T47D (cell line): ENCODE results near the gene SLC24A4.
"Not testable (repeated sequence)": the region's sequence is repeated elsewhere in the genome, so short reads cannot be mapped to it uniquely, and the experiment has no call there.

Experiments
- DNase-seq, 2 experiments: peaks; one replicate each; pipeline versions ENCODE4 v3.0.0 to v3.0.0-alpha.2; 2011 to 2012; ENCODE audit warnings: low read depth in 1 of 2, low spot score in 1 of 2
- JUND ChIP-seq: IDR thresholded peaks from 2 replicates; pipeline ENCODE4 v1.6.1; 2012; ENCODE audit warnings: low read depth
- in situ Hi-C: cut with HindIII; loops from 2 replicates; pipeline ENCODE4 v1.10.0; 2016; ENCODE audit warnings: low sequenced_read_pairs, low pct_unique_long_range_greater_than_20kb

The SLC24A4 gene

DNA sequence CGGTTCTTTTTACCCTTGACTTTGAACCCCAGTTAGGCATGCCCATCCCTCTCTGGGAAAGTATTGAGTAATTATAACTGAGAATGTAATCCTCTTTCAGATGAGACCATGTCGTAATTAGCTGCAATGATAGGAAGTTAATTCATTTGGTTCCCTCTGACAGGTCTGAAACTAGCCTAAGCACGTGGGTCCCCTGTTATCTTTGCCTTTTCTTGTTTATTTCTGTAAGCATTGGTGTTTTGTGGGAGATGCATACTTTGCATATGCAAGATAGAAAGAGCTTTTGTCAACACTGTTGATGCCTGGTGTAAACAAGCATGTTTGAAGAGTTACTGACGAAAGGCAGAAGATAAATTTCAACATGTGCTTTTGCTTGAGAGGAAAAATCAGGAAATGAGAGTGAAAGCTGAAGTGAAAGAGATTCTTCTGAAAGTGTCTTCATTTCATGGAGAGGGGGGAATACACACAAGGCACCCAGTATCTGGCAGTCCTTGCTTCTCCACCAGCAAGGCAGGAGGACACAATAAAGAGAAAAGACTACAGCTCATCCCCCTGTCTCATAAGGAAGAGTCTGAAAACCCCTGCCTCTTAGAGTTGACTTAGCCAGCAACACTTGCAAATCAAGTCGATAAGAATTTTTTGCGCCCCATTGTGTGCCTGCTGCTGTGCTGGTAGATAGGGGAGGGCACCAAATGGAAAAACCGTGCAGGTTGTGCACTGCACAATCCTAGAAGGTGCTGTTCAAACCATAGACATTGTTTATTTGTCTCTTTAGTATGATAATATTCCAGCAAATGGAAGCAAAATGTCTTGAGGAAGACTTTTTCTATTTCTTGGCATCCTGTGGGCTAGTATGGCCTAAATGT lies 77.8 kb downstream of the SLC24A4 start:
- no peak for DNase-seq
- in situ Hi-C loops, result no loop called here
- no peak for TF ChIP-seq JUND

DNA sequence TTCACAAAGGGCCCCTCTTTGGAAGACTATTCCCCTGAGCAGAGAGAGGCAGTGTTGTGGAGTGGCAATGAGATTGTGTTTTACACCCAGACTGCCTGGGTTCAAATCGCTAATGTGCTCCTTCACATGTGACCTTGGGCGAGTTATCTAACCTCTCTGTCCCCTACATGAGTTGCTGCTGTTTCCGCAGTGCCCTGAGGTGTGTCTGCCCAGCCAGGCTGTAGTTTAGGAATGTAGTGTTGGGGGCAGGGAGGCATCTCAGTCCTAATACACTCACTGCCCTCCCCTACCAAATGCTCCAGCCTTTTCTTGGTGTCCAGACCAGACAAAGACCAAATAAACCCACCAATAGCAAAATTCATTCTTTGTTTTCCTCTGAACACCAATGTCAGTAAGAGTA lies 78.6 kb downstream of the SLC24A4 start:
- no peak for TF ChIP-seq JUND
- no peak for DNase-seq
- in situ Hi-C loops, result no loop called here

DNA sequence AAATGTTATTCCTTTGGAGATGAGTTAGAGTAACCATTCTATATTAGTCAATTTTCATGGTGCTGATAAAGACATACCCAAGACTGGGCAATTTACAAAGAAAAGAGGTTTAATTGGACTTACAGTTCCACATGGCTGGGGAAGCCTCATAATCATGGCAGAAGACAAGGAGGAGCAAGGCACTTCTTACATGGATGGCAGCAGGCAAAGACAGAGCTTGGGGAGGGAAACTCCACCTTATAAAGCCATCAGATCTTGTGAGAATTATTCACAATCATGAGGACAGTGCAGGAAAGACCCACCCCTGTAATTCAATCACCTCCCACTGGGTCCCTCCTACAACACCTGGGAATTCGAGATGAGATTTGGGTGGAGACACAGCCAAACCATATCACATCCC lies 79.5 kb downstream of the SLC24A4 start:
- in situ Hi-C loops, DNase-seq: not testable (repeated sequence)

DNA sequence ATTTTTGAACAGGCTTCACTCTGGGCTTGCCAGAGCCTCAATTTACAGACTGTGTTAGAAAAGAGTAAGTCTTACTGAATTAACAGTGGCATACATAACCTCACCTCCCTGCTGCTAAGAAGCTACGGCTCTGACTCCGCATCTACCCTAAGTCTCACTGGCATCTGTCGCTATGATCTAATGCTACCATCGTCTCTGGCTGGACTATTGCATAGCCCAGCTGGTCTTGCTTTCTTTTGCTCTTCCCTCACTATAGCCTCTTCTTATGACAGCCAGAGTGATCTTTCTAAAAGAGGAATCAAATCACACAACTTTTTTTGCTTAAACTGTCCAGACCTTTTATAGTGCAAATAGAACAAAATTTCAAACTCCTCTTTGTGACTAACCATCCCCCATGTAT lies 81.1 kb downstream of the SLC24A4 start:
- in situ Hi-C loops, result no loop called here

DNA sequence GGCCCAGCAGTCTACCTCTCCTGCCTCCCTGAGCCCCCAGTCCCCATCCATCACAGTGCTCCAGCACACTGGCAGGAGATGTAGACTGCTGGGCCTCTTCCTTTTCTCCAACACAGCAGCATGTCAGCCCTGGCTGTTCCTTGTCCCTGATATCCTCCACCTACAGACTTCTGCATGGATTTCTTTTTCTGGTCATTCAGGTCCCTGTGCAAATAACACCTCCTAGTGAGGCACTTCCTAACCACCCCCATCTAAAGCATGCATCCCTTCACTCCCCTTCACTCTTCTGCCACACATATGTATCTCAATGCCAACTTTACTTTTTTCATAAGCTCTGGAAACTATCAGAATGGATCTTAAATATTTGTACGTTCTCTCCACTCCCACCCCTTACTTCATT lies 81.5 kb downstream of the SLC24A4 start:
- in situ Hi-C loops, result no loop called here
- no peak for TF ChIP-seq JUND
- peak; percentile 41 to 68 for DNase-seq

More for the DNA sequence above, 81.1 kb downstream of the SLC24A4 start:
- no peak for TF ChIP-seq JUND
- no peak for DNase-seq

DNA sequence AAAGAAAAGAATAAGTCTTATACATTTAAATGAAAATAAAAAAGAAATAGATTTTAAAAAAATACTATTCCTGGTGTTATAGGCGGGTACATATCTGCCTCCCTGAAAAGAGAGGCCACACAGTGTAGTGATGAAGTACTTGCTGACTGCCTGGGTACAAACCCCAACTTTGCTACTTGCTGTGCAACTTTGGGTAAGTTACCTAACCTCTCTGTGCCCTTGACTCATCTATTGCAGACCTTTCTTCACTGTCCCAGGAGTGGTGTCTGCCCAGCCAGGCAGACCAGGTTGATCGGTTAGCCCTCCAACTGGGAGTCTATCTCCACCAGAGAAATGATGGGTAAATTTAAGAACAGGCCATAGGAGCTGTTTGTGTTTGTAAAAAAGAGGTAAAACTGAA lies 82.0 kb downstream of the SLC24A4 start:
- in situ Hi-C loops, result no loop called here
- no peak for DNase-seq
- no peak for TF ChIP-seq JUND

DNA sequence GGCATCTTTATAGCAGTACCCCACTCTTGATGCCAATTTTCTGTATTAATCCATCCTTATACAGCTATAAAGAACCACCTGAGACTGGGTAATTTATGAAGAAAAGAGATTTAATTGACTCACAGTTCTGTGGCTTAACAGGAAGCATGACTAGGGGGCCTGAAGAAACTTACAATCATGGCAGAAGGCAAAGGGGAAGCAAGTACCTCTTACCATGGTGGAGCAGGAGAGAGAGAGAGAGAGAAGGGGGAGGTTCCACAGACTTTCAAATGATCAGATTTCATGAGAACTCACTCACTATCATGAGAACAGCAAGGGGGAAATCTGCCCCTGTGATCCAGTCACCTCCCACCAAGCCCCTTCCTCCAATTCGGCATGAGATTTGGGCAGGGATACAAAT lies 84.4 kb downstream of the SLC24A4 start:
- TF ChIP-seq JUND, result no peak
- in situ Hi-C loops, result no loop called here
- no peak for DNase-seq

DNA sequence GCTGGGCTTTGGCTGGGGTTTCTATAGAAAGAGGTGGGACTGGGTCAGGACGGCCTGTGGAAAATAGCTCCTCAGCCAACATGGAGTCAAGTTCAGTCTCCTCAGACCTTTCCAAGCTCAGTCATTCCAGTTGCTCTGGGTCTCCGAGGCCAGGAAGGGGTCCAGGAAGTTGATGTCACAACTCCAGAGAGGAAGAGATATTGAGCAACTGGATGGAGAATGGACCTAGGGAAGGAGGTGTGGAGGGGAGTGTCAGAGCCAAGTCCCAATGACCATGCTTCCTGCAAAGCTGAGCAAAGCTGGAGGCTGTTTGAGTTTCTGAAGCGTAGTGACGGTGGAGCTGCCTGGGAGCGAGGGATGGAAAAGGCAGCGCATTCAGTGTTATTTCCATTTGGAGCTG lies 86.1 kb downstream of the SLC24A4 start:
- no peak for DNase-seq
- TF ChIP-seq JUND, result no peak
- in situ Hi-C loops, result no loop called here

DNA sequence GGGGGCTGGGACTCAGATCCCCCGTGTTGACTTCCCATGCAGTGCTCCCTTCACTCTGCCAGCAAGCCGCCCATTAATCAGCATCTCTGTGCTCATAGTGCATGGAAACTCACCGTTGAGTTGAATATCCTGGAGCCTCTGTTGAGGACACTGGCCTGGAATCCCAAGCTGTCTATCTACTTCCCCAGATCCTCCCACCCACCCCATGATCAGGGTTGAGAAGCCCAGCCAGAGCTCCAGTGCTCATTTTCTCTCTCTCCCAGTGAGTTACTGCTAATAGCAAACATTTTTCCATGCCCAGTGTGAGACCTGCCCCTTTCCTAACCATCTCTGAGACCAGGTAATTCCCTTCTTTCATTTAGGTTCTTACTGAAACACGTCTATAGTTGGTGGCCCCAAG lies 88.2 kb downstream of the SLC24A4 start:
- no peak for TF ChIP-seq JUND
- in situ Hi-C loops, result no loop called here
- DNase-seq, result no peak

DNA sequence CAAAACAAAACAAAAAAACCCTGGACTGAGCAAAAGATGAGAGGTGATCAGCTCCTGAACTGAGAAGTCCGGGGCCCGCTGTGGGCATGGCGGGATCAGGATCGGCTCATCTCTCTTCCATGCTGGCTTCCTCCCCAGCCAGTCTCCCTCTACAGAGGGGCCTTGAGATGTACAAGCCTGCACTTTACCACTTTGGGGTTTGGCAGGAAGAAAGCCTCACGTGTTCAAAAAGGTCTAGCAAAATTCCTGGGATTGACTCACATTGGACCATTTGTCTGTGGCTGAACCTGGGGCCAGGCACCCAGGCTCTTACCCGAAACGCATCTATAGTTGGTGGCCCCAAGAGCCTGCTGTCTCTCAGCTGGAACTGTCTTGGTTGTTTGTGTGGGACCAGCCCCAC lies 89.0 kb downstream of the SLC24A4 start:
- no peak for TF ChIP-seq JUND
- DNase-seq, result no peak
- in situ Hi-C loops, result no loop called here

DNA sequence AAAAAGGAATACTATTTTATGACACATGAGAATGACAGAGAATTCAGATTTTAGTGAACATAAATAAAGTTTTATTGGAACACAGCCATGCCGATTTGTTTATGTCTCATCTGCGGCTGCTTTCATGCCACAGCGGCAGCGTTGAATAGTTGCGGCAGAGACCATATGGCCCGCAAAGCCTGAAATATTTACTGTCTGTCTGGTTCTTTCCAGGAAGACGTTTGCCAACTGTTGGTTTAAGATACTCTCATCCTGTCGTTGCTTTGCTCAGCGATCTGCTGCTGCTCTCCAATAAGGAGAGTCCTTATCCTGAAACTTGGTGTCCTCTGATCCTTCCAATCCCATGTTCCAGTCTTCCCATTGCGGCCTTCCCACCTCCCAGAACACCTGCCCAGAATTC lies 89.9 kb downstream of the SLC24A4 start:
- in situ Hi-C loops, result no loop called here
- no peak for DNase-seq

DNA sequence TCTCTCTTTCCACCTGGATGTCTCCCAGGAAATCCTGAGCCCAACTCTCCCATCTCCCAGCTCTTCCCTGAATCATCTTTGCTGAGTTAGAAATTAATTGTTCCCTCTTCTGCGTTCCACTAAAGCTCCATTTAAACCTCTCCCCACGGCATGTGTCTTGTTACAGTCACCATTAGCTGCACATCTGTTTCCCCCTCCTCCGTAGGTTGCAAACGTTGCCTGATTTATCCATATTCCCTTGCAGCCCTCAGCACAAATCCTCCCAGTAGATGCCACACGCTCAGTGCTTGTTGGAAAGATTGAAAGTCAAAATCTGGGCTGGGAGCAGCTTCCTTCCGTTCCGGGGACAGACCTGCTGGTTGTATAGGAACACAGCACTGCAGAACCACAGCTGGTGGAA lies 90.4 kb downstream of the SLC24A4 start:
- TF ChIP-seq JUND, result no peak
- in situ Hi-C loops, result no loop called here
- no peak for DNase-seq

More for the DNA sequence above, 89.9 kb downstream of the SLC24A4 start:
- TF ChIP-seq JUND, result no peak

DNA sequence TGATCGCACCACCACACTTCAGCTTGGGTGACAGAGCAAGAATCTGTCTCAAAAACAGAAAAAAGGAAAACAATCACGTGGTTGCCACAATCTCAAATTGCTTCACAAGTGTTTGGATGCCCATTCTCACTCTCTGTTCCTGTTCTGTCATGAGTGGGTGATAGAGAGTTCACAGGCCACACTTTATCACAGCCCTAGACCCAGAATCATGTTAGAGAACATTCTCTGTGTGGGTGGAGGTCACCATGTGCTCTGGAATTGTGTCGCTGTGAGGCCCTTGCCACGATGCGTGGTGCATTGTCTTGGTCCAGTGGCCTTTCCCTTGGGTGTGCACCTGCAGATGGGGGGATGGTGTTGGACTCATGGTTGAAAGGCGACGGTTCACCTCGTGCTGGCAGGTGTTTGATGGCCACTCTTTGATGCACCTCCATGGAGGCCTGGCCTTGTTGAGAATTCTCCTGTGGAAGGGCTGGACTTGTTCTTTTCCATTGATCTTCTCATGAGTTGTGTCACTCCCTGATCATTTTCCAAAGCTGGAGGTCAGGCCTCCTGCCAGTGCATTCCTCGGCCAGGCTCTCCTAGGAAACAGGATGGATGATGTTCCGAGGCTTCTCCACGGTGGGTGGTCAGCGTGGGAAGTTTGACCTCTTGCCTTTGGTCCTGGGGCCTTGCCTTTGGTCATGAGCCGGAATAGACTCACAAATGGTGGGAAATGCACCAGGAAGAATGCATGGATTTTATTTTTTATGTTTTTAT lies 91.9 kb downstream of the SLC24A4 start:
- TF ChIP-seq JUND, result no peak

More for the DNA sequence above, 91.9 kb downstream of the SLC24A4 start:
- no peak for DNase-seq
- in situ Hi-C loops, result no loop called here
